HT1080 (cell line): ENCODE data around the gene SMIM35. TPM values are rescaled to one million over a fixed set of nuclear protein-coding genes. Genes with fewer than 3 reads are reported as not detected.

ENCODE experiments used
- DNase-seq: peaks from one replicate; pipeline ENCODE4 v3.0.0-alpha.2; 2015; ENCODE audit warnings: low read depth
- total RNA-seq: library from RNA; depleted of rRNA; stranded (reverse); fragments of >200 nt; shearing (Covaris generic); gene quantifications from 2 replicates; pipeline ENCODE4 v1.2.3, GENCODE V29; 2014; rRNA removed

Gene SMIM35
- total RNA-seq, 1 experiment from 2014 or later = not detected

- DNase-seq = no peak
Observed at GRCh38 chr11:117966908-117967307, 119.9 kb downstream of the SMIM35 start.

GRCh38 chr11:117962826-117963225 lies 123.9 kb downstream of the SMIM35 start:
- no peak for DNase-seq

- DNase-seq = no peak
Observed at GRCh38 chr11:117961896-117962295, 124.9 kb downstream of the SMIM35 start.

- no peak for DNase-seq
Observed at GRCh38 chr11:117960406-117960805, 126.4 kb downstream of the SMIM35 start.

GRCh38 chr11:117959438-117960149 lies 127.2 kb downstream of the SMIM35 start:
- DNase-seq = no peak

GRCh38 chr11:117958949-117959348 lies 127.8 kb downstream of the SMIM35 start:
- no peak for DNase-seq

Other genes starting within 250 kb of the SMIM35 start
- 0.87 and 1.1 TPM in 2 replicates for gene FXYD6, start 210.3 kb downstream of the SMIM35 start, total RNA-seq
- gene TMPRSS13, start 157.6 kb downstream of the SMIM35 start, total RNA-seq = not detected in 2 replicates
- not detected in 2 replicates for gene IL10RA, start 100.6 kb downstream of the SMIM35 start, total RNA-seq
- gene TMPRSS4, start 9.9 kb downstream of the SMIM35 start, total RNA-seq = not detected in 2 replicates
- gene SCN4B, start 65.9 kb upstream of the SMIM35 start, total RNA-seq = not detected in 2 replicates
- 0.03 TPM in 1 of 2 replicates, not detected in the other for gene SCN2B, start 89.7 kb upstream of the SMIM35 start, total RNA-seq
- not detected in 2 replicates for gene JAML, start 138.0 kb upstream of the SMIM35 start, total RNA-seq
- gene MPZL3, start 165.4 kb upstream of the SMIM35 start, total RNA-seq = 1.7 and 2.2 TPM in 2 replicates
- gene MPZL2, start 177.3 kb upstream of the SMIM35 start, total RNA-seq = 2.6 and 5.6 TPM in 2 replicates
- gene CD3E, start 217.8 kb upstream of the SMIM35 start, total RNA-seq = 0.42 TPM in 1 of 2 replicates, not detected in the other